HG03060 (cell line): ENCODE data around the gene KLK1.
"Not testable (repeated sequence)": the region's sequence is repeated elsewhere in the genome, so short reads cannot be mapped to it uniquely, and the experiment has no call there.

Experiments used
- ATAC-seq: cut with Tn5 transposase; IDR thresholded peaks from one replicate; pipeline ENCODE4 v1.9.1; 2021; ENCODE audit warnings: low read depth, moderate number of reproducible peaks; ENCODE audit not compliant: unreplicated experiment

KLK1 gene

DNA sequence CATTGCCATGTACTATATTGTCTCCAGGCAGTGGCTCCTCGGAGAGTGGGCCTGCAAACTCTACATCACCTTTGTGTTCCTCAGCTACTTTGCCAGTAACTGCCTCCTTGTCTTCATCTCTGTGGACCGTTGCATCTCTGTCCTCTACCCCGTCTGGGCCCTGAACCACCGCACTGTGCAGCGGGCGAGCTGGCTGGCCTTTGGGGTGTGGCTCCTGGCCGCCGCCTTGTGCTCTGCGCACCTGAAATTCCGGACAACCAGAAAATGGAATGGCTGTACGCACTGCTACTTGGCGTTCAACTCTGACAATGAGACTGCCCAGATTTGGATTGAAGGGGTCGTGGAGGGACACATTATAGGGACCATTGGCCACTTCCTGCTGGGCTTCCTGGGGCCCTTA is 52.7 kb downstream of the KLK1 start:
- ATAC-seq, result no peak

DNA sequence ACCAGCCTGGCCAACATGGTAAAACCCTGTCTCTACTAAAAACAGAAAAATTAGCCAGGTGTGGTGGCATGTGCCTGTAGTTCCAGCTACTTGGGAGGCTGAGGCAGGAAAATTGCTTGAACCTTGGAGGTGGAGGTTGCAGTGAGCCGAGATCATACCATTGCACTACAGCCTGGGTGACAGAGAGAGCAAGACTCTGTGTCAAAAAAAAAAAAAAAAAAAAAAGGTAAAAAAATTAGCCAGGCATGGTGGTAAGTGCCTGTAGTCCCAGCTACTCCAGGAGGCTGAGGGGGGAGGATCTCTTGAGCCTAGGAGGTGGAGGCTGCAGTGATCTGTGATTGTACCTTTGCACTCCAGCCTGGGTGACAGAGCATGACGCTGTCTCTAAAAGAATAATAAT is 53.4 kb downstream of the KLK1 start, which contains the start of gene GPR32:
Gene GPR32 (plus strand): TSS at position 301 of the 400 bp plus-strand sequence. CDS start 137 bp downstream, outside the sequence.
- not testable (repeated sequence) for ATAC-seq
